H9 (cell line): Measurements from ENCODE around the gene CKB. TPM values are rescaled to one million over a fixed set of nuclear protein-coding genes. Genes with fewer than 3 reads are reported as not detected.

ENCODE experiments used
- DNase-seq: peaks from one replicate; pipeline ENCODE4 v3.0.0-alpha.2; 2017
- H2AFZ ChIP-seq: one replicate; pipeline ENCODE4 v1.6.1; 2013; ENCODE audit warnings: mild to moderate bottlenecking, low read length, control low read depth, moderate library complexity
- H2AK5ac ChIP-seq: 2 replicates; pipeline ENCODE4 v1.6.1; 2013; ENCODE audit warnings: low read length, control low read depth, mixed read lengths; ENCODE audit not compliant: insufficient read length
- H2BK120ac ChIP-seq: one replicate; pipeline ENCODE4 v1.6.1; 2013; ENCODE audit warnings: low read depth, mild to moderate bottlenecking, low read length, control low read depth, inconsistent platforms; ENCODE audit not compliant: poor library complexity, severe bottlenecking
- H2BK12ac ChIP-seq: 2 replicates; pipeline ENCODE4 v1.6.1; 2013; ENCODE audit warnings: low read length, control low read depth, mixed read lengths, low read depth; ENCODE audit not compliant: insufficient read length
- H2BK15ac ChIP-seq: 2 replicates; pipeline ENCODE4 v1.6.1; 2013; ENCODE audit warnings: low read depth, low read length, control low read depth
- H2BK20ac ChIP-seq: one replicate; pipeline ENCODE4 v1.6.1; 2013; ENCODE audit warnings: low read depth, mild to moderate bottlenecking, low read length, control low read depth, inconsistent platforms; ENCODE audit not compliant: poor library complexity, severe bottlenecking
- H2BK5ac ChIP-seq: 2 replicates; pipeline ENCODE4 v1.6.1; 2013; ENCODE audit warnings: low read length, control low read depth, mixed read lengths; ENCODE audit not compliant: insufficient read length
- H3K14ac ChIP-seq: 2 replicates; pipeline ENCODE4 v1.6.1; 2013; ENCODE audit warnings: low read length, control low read depth; ENCODE audit not compliant: insufficient read depth
- H3K18ac ChIP-seq: 2 replicates; pipeline ENCODE4 v1.6.1; 2013; ENCODE audit warnings: low read depth, mild to moderate bottlenecking, mixed read lengths, low read length, control low read depth; ENCODE audit not compliant: insufficient read length
- H3K23ac ChIP-seq: 2 replicates; pipeline ENCODE4 v1.6.1; 2013; ENCODE audit warnings: low read length, control low read depth, mixed read lengths, low read depth; ENCODE audit not compliant: insufficient read length
- H3K23me2 ChIP-seq: 2 replicates; pipeline ENCODE4 v1.6.1; 2013; ENCODE audit warnings: low read depth, mild to moderate bottlenecking, mixed read lengths, low read length, control low read depth; ENCODE audit not compliant: insufficient read length, poor library complexity, severe bottlenecking
- H3K27ac ChIP-seq: 2 replicates; pipeline ENCODE4 v1.5.1; 2013; ENCODE audit warnings: low read length, control low read depth, mixed read lengths, low read depth; ENCODE audit not compliant: insufficient read length
- H3K27me3 ChIP-seq: 2 replicates; pipeline ENCODE4 v1.6.1; 2013; ENCODE audit warnings: low read length, control low read depth, inconsistent platforms; ENCODE audit not compliant: insufficient read depth
- H3K4ac ChIP-seq: 2 replicates; pipeline ENCODE4 v1.6.1; 2013; ENCODE audit warnings: low read depth, mild to moderate bottlenecking, control low read depth, inconsistent platforms, low read length, moderate library complexity
- H3K4me1 ChIP-seq: 2 replicates; pipeline ENCODE4 v1.6.1; 2013; ENCODE audit warnings: low read length, control low read depth, inconsistent platforms; ENCODE audit not compliant: insufficient read depth
- H3K4me2 ChIP-seq: 2 replicates; pipeline ENCODE4 v1.6.1; 2013; ENCODE audit warnings: low read length, control low read depth, mixed read lengths; ENCODE audit not compliant: insufficient read length, insufficient read depth
- H3K56ac ChIP-seq: 2 replicates; pipeline ENCODE4 v1.6.1; 2013; ENCODE audit warnings: low read depth, mild to moderate bottlenecking, mixed read lengths, low read length, control low read depth; ENCODE audit not compliant: insufficient read length
- H3K79me1 ChIP-seq: 2 replicates; pipeline ENCODE4 v1.6.1; 2013; ENCODE audit warnings: low read depth, mild to moderate bottlenecking, moderate library complexity, low read length, control low read depth, inconsistent platforms; ENCODE audit not compliant: insufficient read depth, poor library complexity, severe bottlenecking
- H3K79me2 ChIP-seq: 2 replicates; pipeline ENCODE4 v1.6.1; 2013; ENCODE audit warnings: low read length, control low read depth, inconsistent platforms; ENCODE audit not compliant: insufficient read depth
- H3K9ac ChIP-seq: 2 replicates; pipeline ENCODE4 v1.6.1; 2013; ENCODE audit warnings: low read length, control low read depth, mixed read lengths; ENCODE audit not compliant: insufficient read length; ENCODE audit errors: extremely low read depth
- H3K9me3 ChIP-seq: one replicate; pipeline ENCODE4 v1.6.1; 2013; ENCODE audit warnings: low read depth, low read length, inconsistent platforms; ENCODE audit not compliant: control insufficient read depth
- H3T11ph ChIP-seq: one replicate; pipeline ENCODE4 v1.6.1; 2013; ENCODE audit warnings: mild to moderate bottlenecking, low read length, control low read depth, inconsistent platforms
- H4K20me1 ChIP-seq: one replicate; pipeline ENCODE4 v1.6.1; 2013; ENCODE audit not compliant: control insufficient read depth, insufficient read length, insufficient read depth
- H4K5ac ChIP-seq: 2 replicates; pipeline ENCODE4 v1.6.1; 2013; ENCODE audit warnings: low read depth, mild to moderate bottlenecking, mixed read lengths, low read length, control low read depth; ENCODE audit not compliant: insufficient read length
- H4K8ac ChIP-seq: replicated peaks from 2 replicates; pipeline ENCODE4 v1.6.1; 2013; ENCODE audit warnings: low read length, control low read depth, mixed read lengths, low read depth; ENCODE audit not compliant: insufficient read length
- H4K91ac ChIP-seq: 2 replicates; pipeline ENCODE4 v1.6.1; 2013; ENCODE audit warnings: low read depth, mild to moderate bottlenecking, moderate library complexity, mixed read lengths, low read length, control low read depth; ENCODE audit not compliant: insufficient read length
- H3K27ac Mint-ChIP-seq, 3 experiments: 2 replicates in 2 of 3; 3 replicates in 1 of 3; pipeline ENCODE4 v1.8.0; 2020 to 2021; ENCODE audit warnings: mixed read lengths in 3 of 3, mild to moderate bottlenecking in 1 of 3, moderate library complexity in 1 of 3
- H3K27me3 Mint-ChIP-seq: 2 replicates; pipeline ENCODE4 v1.8.0; 2021; ENCODE audit warnings: low read depth, mild to moderate bottlenecking, moderate library complexity, mixed read lengths
- H3K36me3 Mint-ChIP-seq, 3 experiments: 2 replicates in 2 of 3; 3 replicates in 1 of 3; pipeline ENCODE4 v1.8.0; 2020 to 2021; ENCODE audit warnings: low read depth in 3 of 3, mixed read lengths in 3 of 3; ENCODE audit not compliant: insufficient read depth in 1 of 3
- H3K4me1 Mint-ChIP-seq, 2 experiments: 2 replicates each; pipeline ENCODE4 v1.8.0; 2020; ENCODE audit warnings: mixed read lengths in 2 of 2
- H3K4me3 Mint-ChIP-seq, 2 experiments: 2 replicates in 1 of 2; 3 replicates in 1 of 2; pipeline ENCODE4 v1.8.0; 2020 to 2021; ENCODE audit warnings: mild to moderate bottlenecking in 2 of 2, mixed read lengths in 2 of 2, moderate library complexity in 1 of 2
- H3K9me3 Mint-ChIP-seq, 2 experiments: 2 replicates in 1 of 2; 3 replicates in 1 of 2; pipeline ENCODE4 v1.8.0; 2020; ENCODE audit warnings: mild to moderate bottlenecking in 2 of 2, mixed read lengths in 2 of 2, moderate library complexity in 1 of 2
- CTCF ChIP-seq: fragments of 200-600 bp; sonication (generic); conservative IDR thresholded peaks from 3 replicates; pipeline ENCODE4 v1.8.0; 2021; ENCODE audit warnings: antibody characterized with exemption, mild to moderate bottlenecking
- WGBS: extraction: QIAGEN DNeasy Blood & Tissue Kit; methylation state at CpG from one replicate; pipeline ENCODE4 v1.1.7; 2013; ENCODE audit warnings: missing lambda C conversion rate, low lambda C conversion rate, mixed read lengths; ENCODE audit not compliant: insufficient read length; ENCODE audit errors: extremely low coverage; 5-methylcytosine and 5-hydroxymethylcytosine counted together
- total RNA-seq: library from RNA; stranded (reverse); gene quantifications from 2 replicates; pipeline ENCODE4 v1.2.1, GENCODE V29; 2021

The CKB gene
- total RNA-seq, 1 experiment from 2014 or later: 517 TPM

- peak overlapping the region; percentile 5 for H2BK12ac ChIP-seq
- peak; percentile 8; the same call in 1 of the 3 replicates for TF ChIP-seq CTCF
- H3T11ph ChIP-seq: peak overlapping the region; percentile 0
- H4K20me1 ChIP-seq: no peaks in the 10 kb centered on the region
- peak overlapping the region; percentile 63 for H4K91ac ChIP-seq
- Mint-ChIP-seq H3K36me3 (no peaks in the 10 kb centered on the region), H3K9me3 (no peaks in the 10 kb centered on the region), H3K4me3 (peak overlapping the region in 1 of 2 experiments; percentile 32; a peak in 2 of 5 replicates), H3K4me1 (peaks cover 12 to 26% of the 10 kb centered on the region in 2 experiments), H3K27me3 (peaks cover 11% of the 10 kb centered on the region), H3K27ac (peak overlapping the region in 2 of 3 experiments; percentile 68 to 88; a peak in 3 of 7 replicates)
- no peak overlapping the region for H4K5ac ChIP-seq
- H3K4ac ChIP-seq: no peak overlapping the region; the same call in 1 of the 2 replicates
- no peaks in the 10 kb centered on the region for H3K79me1 ChIP-seq
- H3K9ac ChIP-seq: no peak overlapping the region
- no CpG with 5 or more reads among the region's 18 CpGs for WGBS
- no peak overlapping the region for H2BK5ac ChIP-seq
- no peak overlapping the region for H3K56ac ChIP-seq
- no peaks in the 10 kb centered on the region for H3K27me3 ChIP-seq
- H3K79me2 ChIP-seq: no peaks in the 10 kb centered on the region
- peak overlapping the region; percentile 40 for H3K18ac ChIP-seq
- no peaks in the 10 kb centered on the region for H3K9me3 ChIP-seq
- no peak overlapping the region for H2AFZ ChIP-seq
- H4K8ac ChIP-seq: no peak overlapping the region
- peak; percentile 94 for DNase-seq
- H2AK5ac ChIP-seq: no peak overlapping the region
- peak overlapping the region; percentile 16 for H3K4me2 ChIP-seq
- H3K4me1 ChIP-seq: no peaks in the 10 kb centered on the region; the same call in 1 of the 2 replicates
- peak overlapping the region; percentile 3 for H2BK120ac ChIP-seq
- no peak overlapping the region for H3K27ac ChIP-seq
- no peak overlapping the region for H2BK15ac ChIP-seq
- H3K23me2 ChIP-seq: peaks cover 4% of the 10 kb centered on the region
- no peak overlapping the region for H3K23ac ChIP-seq
- no peak overlapping the region for H2BK20ac ChIP-seq
- peak overlapping the region; percentile 86 for H3K14ac ChIP-seq
Measured at GRCh38 chr14:103542605-103543088, 20.0 kb upstream of the CKB start.
